ENCODE results near the gene PCBP3. TPM values are rescaled to one million over a fixed set of nuclear protein-coding genes. Genes with fewer than 3 reads are reported as not detected.

PCBP3 gene
- total and polyA plus RNA-seq, 2 donors (not counting 3 experiments of a cell fraction or from before 2014, with no cell fraction given), result 0.06 to 1.1 TPM

GRCh38 chr21:45761704-45762103 is 118.2 kb downstream of the PCBP3 start:
- no peaks in the 10 kb centered on the region for H3K9me3 ChIP-seq (replicated peaks; ENCODE audit: control insufficient read depth, insufficient read depth, low read length)
- H3K27ac ChIP-seq (ENCODE audit: insufficient read depth, low read depth, low read length), result no peak overlapping the region
- TF ChIP-seq MYC (IDR thresholded peaks at IDR 0.05; ENCODE audit: low read depth, low read length), result no peak
- no peak for TF ChIP-seq FOS (IDR thresholded peaks at IDR 0.05; ENCODE audit: borderline replicate concordance, insufficient read depth, low read length)
- dilution Hi-C loops (cut with MboI; ENCODE audit: extremely low pct_ligation_motif_present, low sequenced_read_pairs) (no loop called here), intact Hi-C loops (cut with micrococcal nuclease) (no loop called here)
- H3K4me2 ChIP-seq (ENCODE audit: insufficient read depth, low read length), result no peak overlapping the region
- no peaks in the 10 kb centered on the region for H3K4me1 ChIP-seq (ENCODE audit: control insufficient read depth, extremely low read depth, insufficient read depth, low read length)
- DNase-seq (ENCODE audit: low read depth, low spot score), result no peak
- H3K79me2 ChIP-seq (ENCODE audit: control insufficient read depth, insufficient read depth, low read length), result no peaks in the 10 kb centered on the region
- no peak overlapping the region for H3K9ac ChIP-seq (replicated peaks; ENCODE audit: extremely low read depth, insufficient read depth, low read length)
- H3K4me3 ChIP-seq (replicated peaks in 1 of 3; ENCODE audit: insufficient read depth in 1 of 3, low read depth in 1 of 3, low read length in 3 of 3), result no peak overlapping the region
- H2AFZ ChIP-seq (ENCODE audit: low read depth, low read length), result no peak overlapping the region
- POLR2A ChIA-PET, result no interaction called here
- no peak for FAIRE-seq
- BruUV-seq (replicated peaks), result no TSS peak
- no peaks in the 10 kb centered on the region for H3K36me3 ChIP-seq (ENCODE audit: control insufficient read depth in 2 of 2, extremely low read depth in 1 of 2, insufficient read depth in 2 of 2, low read length in 2 of 2)
- CTCF ChIA-PET, result no interaction called here
- peaks cover 0 to 5% of the 10 kb centered on the region in 2 experiments for H3K27me3 ChIP-seq (ENCODE audit: control insufficient read depth in 2 of 2, insufficient read depth in 2 of 2, low read length in 2 of 2)
- H3K9me1 ChIP-seq (replicated peaks; ENCODE audit: control insufficient read depth, extremely low read depth, insufficient read depth, low read length), result no peaks in the 10 kb centered on the region
- H4K20me1 ChIP-seq (replicated peaks; ENCODE audit: control insufficient read depth, extremely low read depth, insufficient read depth, low read length), result no peaks in the 10 kb centered on the region

- Histone ChIP-seq H3K9me3 (replicated peaks; ENCODE audit: control insufficient read depth, insufficient read depth, low read length) (no peaks in the 10 kb centered on the region), H2AFZ (ENCODE audit: low read depth, low read length) (no peak overlapping the region), H3K9me1 (replicated peaks; ENCODE audit: control insufficient read depth, extremely low read depth, insufficient read depth, low read length) (no peaks in the 10 kb centered on the region), H3K4me2 (ENCODE audit: insufficient read depth, low read length) (no peak overlapping the region), H4K20me1 (replicated peaks; ENCODE audit: control insufficient read depth, extremely low read depth, insufficient read depth, low read length) (no peaks in the 10 kb centered on the region), H3K4me3 (replicated peaks in 1 of 3; ENCODE audit: insufficient read depth in 1 of 3, low read depth in 1 of 3, low read length in 3 of 3) (no peak overlapping the region), H3K4me1 (ENCODE audit: control insufficient read depth, extremely low read depth, insufficient read depth, low read length) (no peaks in the 10 kb centered on the region), H3K27ac (ENCODE audit: insufficient read depth, low read depth, low read length) (no peak overlapping the region), H3K27me3 (ENCODE audit: control insufficient read depth in 2 of 2, insufficient read depth in 2 of 2, low read length in 2 of 2) (peaks cover 0 to 5% of the 10 kb centered on the region in 2 experiments), H3K36me3 (ENCODE audit: control insufficient read depth in 2 of 2, extremely low read depth in 1 of 2, insufficient read depth in 2 of 2, low read length in 2 of 2) (no peaks in the 10 kb centered on the region), H3K79me2 (ENCODE audit: control insufficient read depth, insufficient read depth, low read length) (no peaks in the 10 kb centered on the region), H3K9ac (replicated peaks; ENCODE audit: extremely low read depth, insufficient read depth, low read length) (no peak overlapping the region)
- TF ChIP-seq MYC (IDR thresholded peaks at IDR 0.05; ENCODE audit: low read depth, low read length) (no peak), GATA2 (IDR thresholded peaks at IDR 0.05; ENCODE audit: insufficient read depth, insufficient read length, low read depth, low read length) (no peak), POLR2AphosphoS5 (IDR thresholded peaks at IDR 0.05; ENCODE audit: insufficient read depth, low read depth, low read length) (no peak), JUN (IDR thresholded peaks at IDR 0.05; ENCODE audit: borderline replicate concordance, insufficient read depth, insufficient read length, low read depth) (no peak), CTCF (IDR thresholded peaks at IDR 0.05; ENCODE audit: extremely low read depth in 1 of 2, insufficient read depth in 1 of 2, low read depth in 1 of 2, low read length in 2 of 2) (no peak)
- no TSS peak for BruUV-seq (replicated peaks)
- no peak for DNase-seq (ENCODE audit: low read depth, low spot score)
- dilution Hi-C loops (cut with MboI; ENCODE audit: extremely low pct_ligation_motif_present, low sequenced_read_pairs), result no loop called here
- intact Hi-C loops (cut with micrococcal nuclease), result no loop called here
- ChIA-PET CTCF (no interaction called here), POLR2A (no interaction called here)
- no peak for FAIRE-seq
These were observed 119.5 kb downstream of the PCBP3 start for GRCh38 chr21:45763074-45763473.

Measured in endothelial cell of umbilical vein (primary cell).